ENCODE data around the gene ZRANB3.

The ZRANB3 gene

DNA sequence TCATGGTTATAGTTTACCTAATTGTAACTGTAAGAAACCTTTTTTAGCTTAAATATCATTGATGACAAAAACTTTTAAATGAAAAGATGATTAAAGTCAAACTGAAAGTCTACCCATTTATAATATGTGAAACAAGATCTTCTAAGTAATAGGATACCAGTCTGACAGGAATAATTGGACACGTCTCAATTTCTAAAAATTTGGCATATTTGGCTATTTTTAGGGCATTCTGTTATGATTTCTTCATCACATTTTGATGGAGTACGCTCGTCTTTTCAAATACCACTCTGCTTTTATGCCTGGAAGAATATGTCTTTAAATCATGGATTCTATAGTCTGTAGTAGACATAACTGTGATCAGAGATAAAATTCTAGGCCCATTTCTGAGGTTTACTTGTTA is 1.6 kb upstream of the ZRANB3 start:
- Histone ChIP-seq H4K91ac (ENCODE audit: low read depth, low read length, poor library complexity) (no peak overlapping the region), H2BK12ac (ENCODE audit: low read length) (no peak overlapping the region), H3K4ac (ENCODE audit: low read length) (no peak overlapping the region), H3K4me3 (ENCODE audit: low read length in 2 of 2) (peak overlapping the region in 1 of 2 donors; percentile 65), H3K14ac (ENCODE audit: low read length) (no peak overlapping the region), H3K27ac (replicated peaks; ENCODE audit: low read length) (no peak overlapping the region), H3K27me3 (ENCODE audit: control insufficient read depth in 3 of 3, insufficient read depth in 3 of 3, low read depth in 1 of 3, low read length in 3 of 3) (no peaks in the 10 kb centered on the region), H2BK120ac (ENCODE audit: low read depth, low read length) (no peak overlapping the region), H3K4me2 (ENCODE audit: insufficient read depth, low read length, poor library complexity, severe bottlenecking) (no peak overlapping the region), H3K23ac (ENCODE audit: low read depth, low read length, poor library complexity) (no peak overlapping the region), H3K79me1 (ENCODE audit: low read depth, low read length) (peaks cover 6% of the 10 kb centered on the region), H2AFZ (ENCODE audit: low read length) (no peak overlapping the region), H3K9me3 (replicated peaks in 1 of 2; ENCODE audit: control insufficient read depth in 2 of 2, insufficient read depth in 1 of 2, low read depth in 1 of 2, low read length in 2 of 2) (peaks cover 5 to 16% of the 10 kb centered on the region in 2 donors), H2BK15ac (ENCODE audit: low read length) (no peak overlapping the region), H3K9ac (ENCODE audit: low read depth, low read length, poor library complexity) (no peak overlapping the region), H4K8ac (ENCODE audit: low read depth, low read length) (no peak overlapping the region), H2BK5ac (ENCODE audit: low read length) (no peak overlapping the region), H3K18ac (ENCODE audit: low read length) (no peak overlapping the region), H2AK5ac (ENCODE audit: low read depth, low read length) (no peak overlapping the region), H3K4me1 (ENCODE audit: control insufficient read depth in 2 of 2, insufficient read depth in 1 of 2, low read depth in 1 of 2, low read length in 2 of 2) (peaks cover 0 to 2% of the 10 kb centered on the region in 2 donors), H3K36me3 (replicated peaks in 1 of 2; ENCODE audit: control insufficient read depth in 2 of 2, insufficient read depth in 2 of 2, low read length in 2 of 2) (peaks cover 2 to 7% of the 10 kb centered on the region in 2 donors)
- no CpG with 5 or more reads among the region's 3 CpGs for WGBS, 2 donors (ENCODE audit: extremely low coverage in 2 of 2, insufficient read length in 2 of 2, insufficient replicate concordance in 1 of 2)
- no peak for DNase-seq (ENCODE audit: low spot score)

DNA sequence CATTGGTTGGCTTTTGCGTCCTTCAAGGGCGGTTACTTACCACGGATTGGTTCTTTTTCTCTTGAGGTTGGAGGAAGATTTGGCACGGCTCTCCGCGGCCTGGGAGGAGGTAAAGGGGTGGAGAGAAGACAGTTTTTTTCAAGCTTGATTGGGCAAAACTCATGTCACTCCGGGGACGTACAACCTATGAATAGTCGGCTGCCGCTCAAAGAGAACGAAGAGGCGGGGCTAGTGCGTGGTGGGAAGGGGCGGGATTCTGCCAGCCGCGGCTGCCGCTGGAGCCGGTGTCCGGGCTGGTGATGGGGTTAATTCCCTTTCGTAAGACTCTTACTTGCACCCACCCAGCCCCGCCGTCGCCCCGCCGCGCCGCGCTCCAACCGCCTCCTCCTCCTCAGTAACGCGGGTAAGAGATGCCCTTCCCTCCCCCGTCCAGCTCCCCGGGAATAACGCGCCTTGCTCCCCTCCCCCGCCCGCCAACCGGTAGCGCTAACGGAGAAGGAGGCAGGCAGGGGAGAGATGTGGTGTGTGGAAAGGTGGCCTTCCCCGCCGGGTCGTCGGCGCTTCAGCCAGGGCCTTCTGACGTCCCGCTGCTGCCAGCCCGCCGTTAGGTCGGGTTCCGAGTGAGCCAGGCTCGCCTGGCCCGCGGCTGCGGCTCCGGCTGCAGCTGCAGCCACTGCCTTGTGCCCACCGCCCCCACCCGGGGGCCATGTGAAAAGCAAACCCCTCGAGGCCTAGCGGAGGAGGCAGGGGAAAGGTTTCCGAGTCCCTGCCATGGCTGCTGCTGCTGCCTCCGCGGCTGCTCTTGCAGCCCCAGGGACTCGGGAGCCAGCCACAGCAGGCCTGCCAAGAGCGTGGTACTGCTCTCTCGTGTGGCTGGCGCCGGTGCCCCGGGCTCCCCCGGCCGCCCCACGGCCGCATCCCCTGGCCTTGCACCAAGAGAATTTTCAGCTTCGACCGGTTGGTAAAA is 496 bp upstream of the ZRANB3 start, which contains the start of gene R3HDM1:
Gene R3HDM1 (plus strand): TSS at position 254 of the 967 bp plus-strand sequence. CDS start 73,362 bp downstream, outside the sequence.
- Histone ChIP-seq H3K4ac (ENCODE audit: low read length) (peak within 1 kb of the TSS; percentile 78), H2AFZ (ENCODE audit: low read length) (peak within 1 kb of the TSS; percentile 98), H3K9ac (ENCODE audit: low read depth, low read length, poor library complexity) (peak within 1 kb of the TSS; percentile 96), H3K27ac (replicated peaks; ENCODE audit: low read length) (peak within 1 kb of the TSS; percentile 94), H3K4me1 (ENCODE audit: control insufficient read depth in 2 of 2, insufficient read depth in 1 of 2, low read depth in 1 of 2, low read length in 2 of 2) (peaks cover 0 to 2% of the 10 kb centered on the region in 2 donors), H2AK5ac (ENCODE audit: low read depth, low read length) (peak within 1 kb of the TSS; percentile 78), H4K8ac (ENCODE audit: low read depth, low read length) (peak within 1 kb of the TSS; percentile 78), H4K91ac (ENCODE audit: low read depth, low read length, poor library complexity) (no peak within 1 kb of the TSS), H2BK5ac (ENCODE audit: low read length) (peak within 1 kb of the TSS; percentile 96), H3K36me3 (replicated peaks in 1 of 2; ENCODE audit: control insufficient read depth in 2 of 2, insufficient read depth in 2 of 2, low read length in 2 of 2) (peaks cover 0 to 8% of the 10 kb centered on the region in 2 donors), H3K23ac (ENCODE audit: low read depth, low read length, poor library complexity) (peak within 1 kb of the TSS; percentile 93), H3K14ac (ENCODE audit: low read length) (peak within 1 kb of the TSS; percentile 95), H3K79me1 (ENCODE audit: low read depth, low read length) (peaks cover 2% of the 10 kb centered on the region), H3K27me3 (ENCODE audit: control insufficient read depth in 3 of 3, insufficient read depth in 3 of 3, low read depth in 1 of 3, low read length in 3 of 3) (no peaks in the 10 kb centered on the region), H3K4me2 (ENCODE audit: insufficient read depth, low read length, poor library complexity, severe bottlenecking) (peak within 1 kb of the TSS; percentile 67), H2BK15ac (ENCODE audit: low read length) (peak within 1 kb of the TSS; percentile 55), H2BK12ac (ENCODE audit: low read length) (no peak within 1 kb of the TSS), H3K4me3 (ENCODE audit: low read length in 2 of 2) (peak within 1 kb of the TSS; percentile 65 to 89), H3K9me3 (replicated peaks in 1 of 2; ENCODE audit: control insufficient read depth in 2 of 2, insufficient read depth in 1 of 2, low read depth in 1 of 2, low read length in 2 of 2) (peaks cover 2 to 11% of the 10 kb centered on the region in 2 donors), H2BK120ac (ENCODE audit: low read depth, low read length) (no peak within 1 kb of the TSS), H3K18ac (ENCODE audit: low read length) (peak within 1 kb of the TSS; percentile 97)
- peak; percentile 100 for DNase-seq (ENCODE audit: low spot score)
- WGBS, 2 donors (ENCODE audit: extremely low coverage in 2 of 2, insufficient read length in 2 of 2, insufficient replicate concordance in 1 of 2), result no CpG with 5 or more reads among the region's 75 CpGs

DNA sequence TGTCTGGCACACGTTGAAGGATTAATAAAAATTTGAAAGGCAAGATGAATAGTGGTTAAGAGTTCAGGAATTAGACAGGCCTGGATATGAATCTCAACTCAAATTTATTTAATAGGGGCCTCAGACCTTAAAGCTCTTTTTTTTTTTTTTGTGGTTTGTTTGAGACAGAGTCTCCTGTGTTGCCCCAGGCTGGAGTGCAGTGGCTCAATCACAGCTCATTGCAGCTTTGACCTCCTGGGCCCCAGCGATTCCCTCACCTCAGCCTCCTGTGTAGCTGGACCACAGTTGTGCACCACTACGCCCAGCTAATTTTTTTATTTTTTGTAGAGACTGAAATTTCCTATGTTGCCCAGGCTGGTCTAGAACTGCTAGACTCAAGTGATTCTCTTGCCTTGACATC is 3.0 kb downstream of the ZRANB3 start:
- no peaks in the 10 kb centered on the region for H3K27me3 ChIP-seq (ENCODE audit: control insufficient read depth in 3 of 3, insufficient read depth in 3 of 3, low read depth in 1 of 3, low read length in 3 of 3)
- no peak overlapping the region for H2BK5ac ChIP-seq (ENCODE audit: low read length)
- no peak overlapping the region for H2AK5ac ChIP-seq (ENCODE audit: low read depth, low read length)
- no peak overlapping the region for H2BK15ac ChIP-seq (ENCODE audit: low read length)
- H3K9ac ChIP-seq (ENCODE audit: low read depth, low read length, poor library complexity), result no peak overlapping the region
- H3K23ac ChIP-seq (ENCODE audit: low read depth, low read length, poor library complexity), result no peak overlapping the region
- H2BK12ac ChIP-seq (ENCODE audit: low read length), result no peak overlapping the region
- no peak overlapping the region for H3K18ac ChIP-seq (ENCODE audit: low read length)
- no peak overlapping the region for H3K4ac ChIP-seq (ENCODE audit: low read length)
- H2AFZ ChIP-seq (ENCODE audit: low read length), result no peak overlapping the region
- H3K27ac ChIP-seq (replicated peaks; ENCODE audit: low read length), result no peak overlapping the region
- peaks cover 0 to 20% of the 10 kb centered on the region in 2 donors for H3K36me3 ChIP-seq (replicated peaks in 1 of 2; ENCODE audit: control insufficient read depth in 2 of 2, insufficient read depth in 2 of 2, low read length in 2 of 2)
- H3K4me1 ChIP-seq (ENCODE audit: control insufficient read depth in 2 of 2, insufficient read depth in 1 of 2, low read depth in 1 of 2, low read length in 2 of 2), result peaks cover 0 to 2% of the 10 kb centered on the region in 2 donors
- H2BK120ac ChIP-seq (ENCODE audit: low read depth, low read length), result no peak overlapping the region
- no peak overlapping the region for H3K4me3 ChIP-seq (ENCODE audit: low read length in 2 of 2)
- H3K79me1 ChIP-seq (ENCODE audit: low read depth, low read length), result no peaks in the 10 kb centered on the region
- no peak overlapping the region for H3K14ac ChIP-seq (ENCODE audit: low read length)
- no peak overlapping the region for H4K91ac ChIP-seq (ENCODE audit: low read depth, low read length, poor library complexity)
- no CpG with 5 or more reads among the region's 3 CpGs for WGBS, 2 donors (ENCODE audit: extremely low coverage in 2 of 2, insufficient read length in 2 of 2, insufficient replicate concordance in 1 of 2)
- H3K9me3 ChIP-seq (replicated peaks in 1 of 2; ENCODE audit: control insufficient read depth in 2 of 2, insufficient read depth in 1 of 2, low read depth in 1 of 2, low read length in 2 of 2), result peaks cover 0 to 5% of the 10 kb centered on the region in 2 donors
- H3K4me2 ChIP-seq (ENCODE audit: insufficient read depth, low read length, poor library complexity, severe bottlenecking), result no peak overlapping the region
- H4K8ac ChIP-seq (ENCODE audit: low read depth, low read length), result no peak overlapping the region
- no peak for DNase-seq (ENCODE audit: low spot score)

DNA sequence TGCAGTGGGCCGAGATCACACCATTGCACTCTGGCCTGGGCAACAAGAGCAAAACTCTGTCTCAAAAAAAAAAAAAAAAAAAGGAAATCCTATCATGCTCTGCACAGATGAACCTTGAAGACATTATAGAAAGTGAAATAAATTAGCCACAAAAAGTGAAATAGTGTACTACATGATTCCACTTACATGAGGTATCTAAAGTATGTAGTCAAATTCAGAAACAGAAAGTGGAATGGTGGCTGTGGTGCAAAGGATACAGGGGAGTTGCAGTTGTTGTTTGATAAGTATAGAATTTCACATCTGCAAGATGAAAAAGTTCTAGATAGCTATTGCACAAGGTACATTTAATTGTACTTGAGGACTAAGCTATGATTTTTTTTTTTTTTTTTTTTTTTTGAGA is 5.2 kb downstream of the ZRANB3 start:
- Histone ChIP-seq H2BK15ac (ENCODE audit: low read length) (no peak overlapping the region), H3K36me3 (replicated peaks in 1 of 2; ENCODE audit: control insufficient read depth in 2 of 2, insufficient read depth in 2 of 2, low read length in 2 of 2) (peaks cover 0 to 33% of the 10 kb centered on the region in 2 donors), H2BK12ac (ENCODE audit: low read length) (no peak overlapping the region), H3K27ac (replicated peaks; ENCODE audit: low read length) (no peak overlapping the region), H2BK5ac (ENCODE audit: low read length) (no peak overlapping the region), H3K18ac (ENCODE audit: low read length) (no peak overlapping the region), H3K4me2 (ENCODE audit: insufficient read depth, low read length, poor library complexity, severe bottlenecking) (no peak overlapping the region), H2AFZ (ENCODE audit: low read length) (no peak overlapping the region), H3K27me3 (ENCODE audit: control insufficient read depth in 3 of 3, insufficient read depth in 3 of 3, low read depth in 1 of 3, low read length in 3 of 3) (no peaks in the 10 kb centered on the region), H2AK5ac (ENCODE audit: low read depth, low read length) (no peak overlapping the region), H3K4ac (ENCODE audit: low read length) (no peak overlapping the region), H3K79me1 (ENCODE audit: low read depth, low read length) (no peaks in the 10 kb centered on the region), H2BK120ac (ENCODE audit: low read depth, low read length) (no peak overlapping the region), H3K4me3 (ENCODE audit: low read length in 2 of 2) (no peak overlapping the region), H3K4me1 (ENCODE audit: control insufficient read depth in 2 of 2, insufficient read depth in 1 of 2, low read depth in 1 of 2, low read length in 2 of 2) (peaks cover 0 to 2% of the 10 kb centered on the region in 2 donors), H3K14ac (ENCODE audit: low read length) (no peak overlapping the region), H3K9ac (ENCODE audit: low read depth, low read length, poor library complexity) (no peak overlapping the region), H4K91ac (ENCODE audit: low read depth, low read length, poor library complexity) (no peak overlapping the region), H3K23ac (ENCODE audit: low read depth, low read length, poor library complexity) (no peak overlapping the region), H4K8ac (ENCODE audit: low read depth, low read length) (no peak overlapping the region), H3K9me3 (replicated peaks in 1 of 2; ENCODE audit: control insufficient read depth in 2 of 2, insufficient read depth in 1 of 2, low read depth in 1 of 2, low read length in 2 of 2) (peaks cover 0 to 13% of the 10 kb centered on the region in 2 donors)
- WGBS, 2 donors (ENCODE audit: extremely low coverage in 2 of 2, insufficient read length in 2 of 2, insufficient replicate concordance in 1 of 2), result no CpG with 5 or more reads among the region's 1 CpG
- no peak for DNase-seq (ENCODE audit: low spot score)
